AG04449 (cell line): Measurements from ENCODE around the gene SIRT7.

Experiments
- CTCF ChIA-PET: fragments of 350-600 bp; formaldehyde crosslinking; extraction: SDS; loops from one replicate; lab custom pipeline; 2021; ENCODE audit warnings: antibody characterized with exemption; lab: Yijun Ruan, JAX
- POLR2A ChIA-PET: fragments of 400-600, 350-600 bp; formaldehyde crosslinking; extraction: SDS; loops from one replicate; lab custom pipeline; 2020; ENCODE audit warnings: antibody characterized with exemption, inconsistent platforms; lab: Yijun Ruan, JAX
- DNase-seq: peaks from one replicate; pipeline ENCODE4 v3.0.0-alpha.2; 2010; ENCODE audit warnings: low read depth, low spot score
- H3K4me3 ChIP-seq: 2 replicates; pipeline ENCODE4 v1.5.1; 2011; ENCODE audit warnings: low read depth, mild to moderate bottlenecking, control low read depth, low read length
- TF ChIP-seq, protein P1 (sequence below): IDR thresholded peaks from one replicate; pipeline ENCODE4 v1.5.1; 2011; ENCODE audit warnings: mild to moderate bottlenecking, moderate library complexity, low read length, control low read depth, inconsistent platforms; ENCODE audit not compliant: insufficient read depth; ENCODE audit errors: missing control alignments

Gene SIRT7

DNA sequence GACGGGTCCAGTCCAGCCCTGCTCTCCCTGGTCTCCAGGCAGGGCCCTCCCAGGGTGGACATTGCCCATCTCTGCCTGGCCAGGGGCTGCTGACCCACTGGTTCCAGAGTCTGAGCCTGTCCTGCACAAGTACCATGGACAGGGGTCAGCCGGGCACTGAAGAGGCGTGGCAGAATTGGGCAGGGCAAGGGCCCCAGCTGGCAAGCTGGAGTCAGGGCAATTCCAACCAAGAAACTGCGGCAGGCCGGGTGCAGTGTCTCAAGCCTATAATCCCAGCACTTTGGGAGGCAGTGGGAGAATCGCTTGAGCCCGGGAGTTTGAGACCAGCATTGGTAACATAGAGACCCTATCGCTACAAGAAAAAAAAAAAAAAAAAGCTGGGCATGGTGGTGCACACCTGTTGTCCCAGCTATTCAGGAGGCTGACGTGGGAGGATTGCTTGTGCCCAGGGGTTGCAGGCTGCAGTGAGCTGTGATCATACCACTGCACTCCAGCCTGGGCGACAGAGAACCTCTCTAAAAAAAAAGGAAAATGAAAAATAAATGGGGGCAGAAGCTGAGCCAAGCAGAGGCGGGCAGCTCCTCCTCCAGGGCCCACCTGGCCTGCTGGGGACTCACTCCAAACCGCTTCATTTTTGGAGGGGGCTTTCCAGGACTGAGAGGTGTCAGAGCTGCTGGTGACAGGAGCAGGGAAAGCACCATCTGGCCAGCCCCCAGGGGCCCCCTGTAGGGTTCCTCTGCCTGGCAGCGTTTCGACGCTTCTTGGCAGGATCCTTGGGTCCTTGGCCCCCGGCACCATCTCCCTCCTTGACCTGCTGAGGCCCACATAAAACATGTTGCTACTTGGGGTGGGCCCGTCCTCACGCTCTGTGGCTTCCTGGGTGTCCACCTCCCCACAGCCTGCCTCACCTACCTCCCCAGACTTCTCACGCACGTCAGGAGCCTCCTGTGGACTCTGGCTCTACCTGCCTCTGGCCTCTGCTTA lies 12.5 kb upstream of the SIRT7 start:
- ChIA-PET CTCF (interaction anchor here (1.0 to 1.8 kb wide), 4 partner anchors 14 to 91 kb away, joined by 3 to 5 read pairs (median 4); no protein-coding TSS in a partner anchor), POLR2A (interaction anchor here (0.6 kb wide), 1 partner anchor 525 kb away, joined by 3 read pairs; no protein-coding TSS in a partner anchor)
- DNase-seq: no peak
- H3K4me3 ChIP-seq: no peak overlapping the region
- TF ChIP-seq, protein P1, sequence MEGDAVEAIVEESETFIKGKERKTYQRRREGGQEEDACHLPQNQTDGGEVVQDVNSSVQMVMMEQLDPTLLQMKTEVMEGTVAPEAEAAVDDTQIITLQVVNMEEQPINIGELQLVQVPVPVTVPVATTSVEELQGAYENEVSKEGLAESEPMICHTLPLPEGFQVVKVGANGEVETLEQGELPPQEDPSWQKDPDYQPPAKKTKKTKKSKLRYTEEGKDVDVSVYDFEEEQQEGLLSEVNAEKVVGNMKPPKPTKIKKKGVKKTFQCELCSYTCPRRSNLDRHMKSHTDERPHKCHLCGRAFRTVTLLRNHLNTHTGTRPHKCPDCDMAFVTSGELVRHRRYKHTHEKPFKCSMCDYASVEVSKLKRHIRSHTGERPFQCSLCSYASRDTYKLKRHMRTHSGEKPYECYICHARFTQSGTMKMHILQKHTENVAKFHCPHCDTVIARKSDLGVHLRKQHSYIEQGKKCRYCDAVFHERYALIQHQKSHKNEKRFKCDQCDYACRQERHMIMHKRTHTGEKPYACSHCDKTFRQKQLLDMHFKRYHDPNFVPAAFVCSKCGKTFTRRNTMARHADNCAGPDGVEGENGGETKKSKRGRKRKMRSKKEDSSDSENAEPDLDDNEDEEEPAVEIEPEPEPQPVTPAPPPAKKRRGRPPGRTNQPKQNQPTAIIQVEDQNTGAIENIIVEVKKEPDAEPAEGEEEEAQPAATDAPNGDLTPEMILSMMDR: no peak

DNA sequence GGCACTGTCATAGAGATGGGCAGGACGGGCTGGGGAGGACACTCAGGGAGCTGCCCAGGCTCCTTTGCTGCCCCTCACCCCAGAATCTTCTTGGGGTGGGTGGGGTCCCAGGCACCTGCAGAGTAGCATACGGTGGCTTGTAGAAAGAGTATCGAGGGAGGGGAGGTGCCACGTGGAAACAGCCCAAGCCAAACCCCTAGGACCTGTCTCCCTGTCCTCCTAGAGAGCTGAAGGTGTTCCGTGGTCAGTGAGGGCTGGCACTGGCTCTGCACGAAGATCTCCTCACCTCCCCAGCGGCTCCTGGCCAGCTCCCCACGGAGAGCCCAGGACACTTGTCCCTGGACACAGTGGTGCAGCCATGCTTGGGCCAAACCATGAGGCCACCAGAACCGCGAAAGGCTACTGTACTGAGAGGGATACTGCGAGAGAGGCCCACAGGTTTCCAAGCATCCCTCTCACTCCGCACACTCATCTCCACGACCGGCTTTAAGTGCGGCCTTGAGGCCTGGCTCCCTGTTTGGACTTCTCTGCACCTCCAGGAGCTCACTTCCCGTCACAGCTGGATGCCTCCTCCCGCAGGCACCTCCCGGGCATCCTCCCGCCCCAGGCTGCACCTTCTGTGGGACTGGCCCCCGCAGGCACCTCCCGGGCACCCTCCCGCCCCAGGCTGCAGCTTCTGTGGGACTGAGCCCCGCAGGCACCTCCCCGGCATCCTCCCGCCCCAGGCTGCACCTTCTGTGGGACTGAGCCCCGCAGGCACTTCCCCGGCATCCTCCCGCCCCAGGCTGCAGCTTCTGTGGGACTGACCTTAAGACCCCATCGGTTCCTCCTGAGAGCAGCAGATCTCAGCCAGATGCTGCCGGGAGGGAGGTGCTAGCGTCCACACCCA lies 11.5 kb upstream of the SIRT7 start:
- TF ChIP-seq, protein P1: no peak
- ChIA-PET CTCF (interaction anchor here (0.9 to 1.8 kb wide), 5 partner anchors 15 to 256 kb away, joined by 3 to 5 read pairs (median 3); no protein-coding TSS in a partner anchor), POLR2A (interaction anchor here (0.5 kb wide), 1 partner anchor 90 kb away, joined by 4 read pairs; no protein-coding TSS in a partner anchor)
- peak overlapping the region; percentile 65 for H3K4me3 ChIP-seq
- no peak for DNase-seq

DNA sequence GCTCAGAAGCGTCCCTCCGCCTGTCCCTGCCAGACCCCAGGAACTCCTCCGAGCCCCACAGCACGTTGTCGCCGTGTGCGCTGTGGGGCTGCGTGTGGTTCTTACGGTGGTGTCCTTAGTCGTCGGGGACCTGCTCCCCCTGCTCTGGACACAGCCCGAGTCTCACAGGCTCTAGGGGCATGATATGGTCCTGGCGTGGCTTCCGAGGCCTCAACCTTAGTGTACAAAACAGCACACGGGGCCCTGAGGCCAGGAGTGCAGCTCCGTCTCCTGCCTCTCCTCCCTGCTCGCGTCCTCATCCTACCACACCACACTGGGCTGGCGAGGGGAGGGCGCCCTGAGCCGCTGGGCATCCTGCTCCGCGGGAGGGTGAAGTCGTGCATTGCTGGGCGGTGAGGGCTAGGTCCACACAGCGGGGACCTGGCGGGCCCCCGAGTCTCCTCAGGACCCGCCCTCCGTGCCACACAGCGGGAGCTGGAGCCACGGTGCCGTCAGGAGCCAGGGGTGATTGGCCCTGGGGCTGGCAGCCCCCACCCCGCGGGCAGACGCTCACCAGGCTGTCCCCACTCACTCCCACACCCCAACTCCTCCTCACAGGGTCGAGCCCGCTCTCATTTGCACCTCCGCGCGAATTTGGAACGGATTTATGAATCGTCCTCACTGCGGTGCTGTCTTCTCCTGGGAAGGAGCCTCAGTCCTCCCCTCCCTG lies 10.7 kb upstream of the SIRT7 start:
- POLR2A ChIA-PET: interaction anchor here (0.5 kb wide), 1 partner anchor 91 kb away, joined by 4 read pairs; no protein-coding TSS in a partner anchor
- DNase-seq: no peak
- TF ChIP-seq, protein P1: no peak
- peak overlapping the region; percentile 65 for H3K4me3 ChIP-seq
- CTCF ChIA-PET: interaction anchor here (0.8 to 2.0 kb wide), 10 partner anchors 12 to 255 kb away, joined by 3 to 8 read pairs (median 3); no protein-coding TSS in a partner anchor

DNA sequence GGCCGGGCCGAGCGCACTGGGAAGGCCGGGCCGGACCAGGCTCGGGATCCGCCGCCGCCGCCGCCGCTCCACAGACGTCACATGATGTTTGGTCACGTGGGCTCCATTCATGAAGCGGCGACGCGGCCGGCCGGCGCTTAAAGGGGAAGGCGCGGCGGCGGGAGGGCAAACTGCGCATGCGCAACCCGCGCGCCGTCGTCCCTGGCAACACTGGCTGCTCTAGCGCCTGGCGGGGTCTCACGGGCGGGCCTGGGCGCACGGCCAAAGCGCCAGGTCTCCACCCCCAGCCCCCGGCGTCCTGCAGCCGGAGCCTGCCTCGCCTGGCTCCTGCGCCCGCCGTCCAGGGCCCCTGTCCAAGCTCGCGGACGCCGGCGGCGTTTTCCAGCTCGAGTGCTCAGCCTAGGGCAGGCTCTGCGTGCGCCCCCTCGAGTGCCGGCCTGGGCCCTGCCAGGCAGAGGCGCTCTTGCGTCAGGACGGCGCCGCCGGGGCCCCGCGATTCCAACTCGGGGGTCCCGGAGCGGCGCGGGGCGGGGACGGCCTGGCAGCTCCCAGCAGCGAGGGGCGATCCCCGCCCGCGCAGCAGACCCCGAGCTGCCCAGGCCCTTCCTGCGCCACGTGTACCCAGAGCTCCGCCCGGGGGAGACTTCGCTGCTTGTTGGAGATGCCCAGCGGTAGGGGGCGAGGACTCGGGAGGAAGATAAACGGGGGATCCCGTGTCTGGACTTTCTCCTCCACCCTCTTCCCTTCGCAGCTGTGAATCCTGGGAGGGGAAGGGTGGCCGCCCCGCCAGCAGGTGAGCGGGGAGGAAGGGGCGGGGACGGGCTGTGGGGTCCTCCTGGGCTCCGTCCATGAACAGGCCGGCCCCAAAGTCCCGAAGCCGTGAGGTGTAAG lies 9.9 kb upstream of the SIRT7 start, which contains the start of gene MAFG:
TSS of gene MAFG (minus strand) at position 83 of the 891 bp plus-strand sequence. CDS start 4,550 bp downstream, outside the sequence.
- CTCF ChIA-PET: interaction anchor here (0.8 to 2.0 kb wide), 9 partner anchors 9 to 193 kb away, joined by 3 to 8 read pairs (median 5); partner anchors contain the start of gene PYCR1

More for the DNA sequence above, 9.9 kb upstream of the SIRT7 start, which contains the start of gene MAFG:
- TF ChIP-seq, protein P1: peak; percentile 66
- POLR2A ChIA-PET: interaction anchor here (0.6 to 1.7 kb wide), 4 partner anchors 8 to 301 kb away, joined by 3 to 7 read pairs (median 4); partner anchors contain the start of genes PYCR1 and SLC16A3
- no peak for DNase-seq
- H3K4me3 ChIP-seq: peak within 1 kb of the TSS; percentile 74
